Keratinocyte (primary cell): ENCODE data around the gene WFS1. TPM values are rescaled to one million over a fixed set of nuclear protein-coding genes. Genes with fewer than 3 reads are reported as not detected.

Experiments used
- DNase-seq: peaks from one replicate; pipeline ENCODE4 v3.0.0-alpha.2; 2011; ENCODE audit warnings: low read depth, missing footprints, low spot score
- FAIRE-seq: peaks from 2 replicates; lab custom pipeline; 2011; peaks lifted over from hg19 to GRCh38; lab: Jason Lieb, UNC
- H2AFZ ChIP-seq: 2 replicates; pipeline ENCODE4 v1.6.0; 2012; ENCODE audit warnings: low read length, control low read depth, inconsistent platforms; ENCODE audit not compliant: control insufficient read depth
- H3K27ac ChIP-seq: 2 replicates; pipeline ENCODE4 v1.5.1; 2011; ENCODE audit warnings: low read length; ENCODE audit not compliant: control insufficient read depth, insufficient read depth
- H3K27me3 ChIP-seq: 3 replicates; pipeline ENCODE4 v1.6.0; 2011; ENCODE audit warnings: low read length; ENCODE audit not compliant: control insufficient read depth, insufficient read depth; ENCODE audit errors: extremely low read depth
- H3K36me3 ChIP-seq, 2 experiments: 2 replicates in 1 of 2; 3 replicates in 1 of 2; pipeline ENCODE4 v1.5.1; 2011; ENCODE audit warnings: low read length in 2 of 2, mild to moderate bottlenecking in 1 of 2; ENCODE audit not compliant: control insufficient read depth in 2 of 2, insufficient read depth in 2 of 2; ENCODE audit errors: extremely low read depth in 1 of 2
- H3K4me1 ChIP-seq: 3 replicates; pipeline ENCODE4 v1.5.1; 2011; ENCODE audit warnings: low read length; ENCODE audit not compliant: control insufficient read depth, insufficient read depth; ENCODE audit errors: extremely low read depth
- H3K4me2 ChIP-seq: 3 replicates; pipeline ENCODE4 v1.6.0; 2011; ENCODE audit warnings: low read depth, low read length; ENCODE audit not compliant: control insufficient read depth, insufficient read depth; ENCODE audit errors: extremely low read depth
- H3K4me3 ChIP-seq, 3 experiments: fragments of 200-600 bp in 1 of 3; sonication (generic) in 1 of 3; 2 replicates in 2 of 3; 3 replicates in 1 of 3; pipeline ENCODE4 v1.5.1; 2011 to 2016; ENCODE audit warnings: low read length in 3 of 3, mild to moderate bottlenecking in 3 of 3, control low read depth in 2 of 3, inconsistent platforms in 1 of 3, low read depth in 1 of 3, mixed read lengths in 1 of 3, mixed run types in 1 of 3, moderate library complexity in 1 of 3; ENCODE audit not compliant: control insufficient read depth in 2 of 3, insufficient read depth in 2 of 3; ENCODE audit errors: extremely low read depth in 1 of 3
- H3K79me2 ChIP-seq: 2 replicates; pipeline ENCODE4 v1.6.0; 2012; ENCODE audit warnings: low read length; ENCODE audit not compliant: control insufficient read depth, insufficient read depth
- H3K9ac ChIP-seq: 3 replicates; pipeline ENCODE4 v1.6.0; 2011; ENCODE audit warnings: low read length; ENCODE audit not compliant: control insufficient read depth, insufficient read depth; ENCODE audit errors: extremely low read depth
- H3K9me1 ChIP-seq: 3 replicates; pipeline ENCODE4 v1.6.0; 2011; ENCODE audit warnings: low read length; ENCODE audit not compliant: control insufficient read depth, insufficient read depth; ENCODE audit errors: extremely low read depth
- H3K9me3 ChIP-seq: 2 replicates; pipeline ENCODE4 v1.5.1; 2012; ENCODE audit warnings: low read depth, low read length; ENCODE audit not compliant: control insufficient read depth
- H4K20me1 ChIP-seq: 3 replicates; pipeline ENCODE4 v1.6.0; 2011; ENCODE audit warnings: low read length; ENCODE audit not compliant: control insufficient read depth, insufficient read depth; ENCODE audit errors: extremely low read depth
- CTCF ChIP-seq, 3 experiments: IDR thresholded peaks in 1 of 3; conservative IDR thresholded peaks in 1 of 3; optimal IDR thresholded peaks in 1 of 3; 2 replicates in 2 of 3; 3 replicates in 1 of 3; pipeline versions ENCODE3 to v1.5.1; 2011; ENCODE audit warnings: low read length in 3 of 3, mild to moderate bottlenecking in 3 of 3, moderate library complexity in 2 of 3, control low read depth in 1 of 3, inconsistent platforms in 1 of 3; ENCODE audit not compliant: insufficient read depth in 2 of 3; ENCODE audit errors: extremely low read depth in 1 of 3
- EZH2 ChIP-seq: IDR thresholded peaks from one replicate; pipeline ENCODE4 v1.6.1; 2012; ENCODE audit warnings: inconsistent platforms, mild to moderate bottlenecking, low read length, moderate library complexity
- dilution Hi-C: fragments of 300-500 bp; cut with MboI; formaldehyde crosslinking; loops from one replicate; pipeline ENCODE4 v1.7.0; 2020; ENCODE audit warnings: low sequenced_read_pairs; ENCODE audit not compliant: extremely low pct_ligation_motif_present
- polyA plus RNA-seq, 5 experiments: library from polyadenylated mRNA; depleted of rRNA in 3 of 5; stranded (reverse) in 3 of 5; stranded (forward) in 1 of 5; unstranded in 1 of 5; fragments of >200 nt; gene quantifications; 1 replicate in 1 of 5; 2 replicates in 3 of 5; 3 replicates in 1 of 5; pipeline versions ENCODE4 v1.2.1 to v1.2.3, GENCODE V29; 2011 to 2012; ENCODE audit warnings: missing spikeins in 2 of 5, low read depth in 1 of 5, low replicate concordance in 1 of 5

WFS1 gene
- polyA plus RNA-seq, 1 donor (not counting 4 experiments of a cell fraction or from before 2014, with no cell fraction given): 7.0 TPM

GRCh38 chr4:6307230-6307629 is 37.6 kb downstream of the WFS1 start:
- DNase-seq (no peak), FAIRE-seq (no peak)
- no peaks in the 10 kb centered on the region for H3K9me1 ChIP-seq
- TF ChIP-seq EZH2: no peak
- no peak for TF ChIP-seq CTCF (optimal IDR thresholded peaks at IDR 0.05 in 1 of 3, IDR thresholded peaks at IDR 0.05 in 1 of 3, conservative IDR thresholded peaks at IDR 0.05 in 1 of 3; ENCODE audit: extremely low read depth in 1 of 3, insufficient read depth in 2 of 3, low read length in 3 of 3)
- peaks cover 29% of the 10 kb centered on the region for H3K27me3 ChIP-seq
- H3K79me2 ChIP-seq: no peaks in the 10 kb centered on the region
- no peaks in the 10 kb centered on the region for H3K9me3 ChIP-seq
- no peaks in the 10 kb centered on the region for H3K36me3 ChIP-seq
- no peak overlapping the region for H2AFZ ChIP-seq
- H3K27ac ChIP-seq: no peak overlapping the region
- no peak overlapping the region for H3K4me2 ChIP-seq
- dilution Hi-C loops: no loop called here
- H3K4me1 ChIP-seq: no peaks in the 10 kb centered on the region
- no peak overlapping the region for H3K4me3 ChIP-seq
- no peaks in the 10 kb centered on the region for H4K20me1 ChIP-seq
- H3K9ac ChIP-seq: no peak overlapping the region

GRCh38 chr4:6307891-6308290 is 38.2 kb downstream of the WFS1 start:
- H3K4me1 ChIP-seq: no peaks in the 10 kb centered on the region
- H3K36me3 ChIP-seq: no peaks in the 10 kb centered on the region
- peaks cover 29% of the 10 kb centered on the region for H3K27me3 ChIP-seq
- H4K20me1 ChIP-seq: no peaks in the 10 kb centered on the region
- no peak for TF ChIP-seq CTCF (optimal IDR thresholded peaks at IDR 0.05 in 1 of 3, IDR thresholded peaks at IDR 0.05 in 1 of 3, conservative IDR thresholded peaks at IDR 0.05 in 1 of 3; ENCODE audit: extremely low read depth in 1 of 3, insufficient read depth in 2 of 3, low read length in 3 of 3)
- no peak for TF ChIP-seq EZH2
- no peaks in the 10 kb centered on the region for H3K9me3 ChIP-seq
- no peak for DNase-seq
- dilution Hi-C loops: no loop called here
- no peaks in the 10 kb centered on the region for H3K9me1 ChIP-seq
- H3K9ac ChIP-seq: no peak overlapping the region
- H3K27ac ChIP-seq: no peak overlapping the region
- FAIRE-seq: no peak
- H3K79me2 ChIP-seq: no peaks in the 10 kb centered on the region
- no peak overlapping the region for H3K4me2 ChIP-seq
- no peak overlapping the region for H3K4me3 ChIP-seq
- H2AFZ ChIP-seq: no peak overlapping the region
